ENCODE data around the gene FMO3.

FMO3 gene

DNA sequence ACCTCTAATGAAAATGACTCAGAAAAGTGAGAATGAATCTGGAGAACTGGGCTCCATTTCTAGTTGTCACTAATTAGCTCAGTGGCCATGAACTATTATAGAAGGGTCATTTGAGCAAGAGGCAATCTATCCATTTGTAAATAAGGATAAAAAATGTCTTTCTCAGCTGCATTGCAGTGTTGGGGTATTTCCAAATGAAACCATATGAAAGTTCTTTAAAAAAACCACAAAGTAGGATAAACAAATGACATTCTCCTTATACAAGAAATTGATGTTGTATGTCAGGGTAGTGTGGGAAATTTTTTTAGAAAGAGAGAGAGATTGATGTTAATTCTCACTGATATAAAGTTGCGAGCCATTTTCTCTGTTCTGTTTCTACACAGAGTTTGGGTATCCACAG lies 26.0 kb downstream of the FMO3 start:
- peak in 1 of 2 experiments; percentile 27 for DNase-seq (ENCODE audit: low read depth in 2 of 2)

DNA sequence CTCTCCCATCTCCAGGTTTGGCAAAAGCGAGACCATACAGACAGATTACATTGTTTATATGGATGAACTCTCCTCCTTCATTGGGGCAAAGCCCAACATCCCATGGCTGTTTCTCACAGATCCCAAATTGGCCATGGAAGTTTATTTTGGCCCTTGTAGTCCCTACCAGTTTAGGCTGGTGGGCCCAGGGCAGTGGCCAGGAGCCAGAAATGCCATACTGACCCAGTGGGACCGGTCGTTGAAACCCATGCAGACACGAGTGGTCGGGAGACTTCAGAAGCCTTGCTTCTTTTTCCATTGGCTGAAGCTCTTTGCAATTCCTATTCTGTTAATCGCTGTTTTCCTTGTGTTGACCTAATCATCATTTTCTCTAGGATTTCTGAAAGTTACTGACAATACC lies 26.4 kb downstream of the FMO3 start:
- DNase-seq (ENCODE audit: low read depth in 2 of 2), result no peak

DNA sequence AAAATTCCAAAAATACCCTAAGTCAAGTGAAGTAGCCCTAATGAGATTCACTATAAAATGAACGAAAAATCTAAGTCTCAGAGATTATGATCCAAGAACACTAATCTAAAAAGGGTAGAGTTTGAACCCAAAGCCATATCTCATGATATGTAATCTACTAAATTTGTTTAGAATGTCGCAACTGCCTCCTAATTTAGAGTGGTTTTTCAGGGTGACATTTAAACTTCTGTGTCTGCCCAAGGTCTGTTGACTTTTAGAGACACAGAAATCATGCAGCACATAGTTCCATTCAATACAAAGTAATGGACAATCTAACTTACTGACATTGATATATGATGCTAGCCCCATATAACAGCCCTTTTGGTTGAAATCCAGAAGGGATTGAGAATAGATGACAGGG lies 28.9 kb downstream of the FMO3 start:
- no peak for DNase-seq (ENCODE audit: low read depth in 2 of 2)

DNA sequence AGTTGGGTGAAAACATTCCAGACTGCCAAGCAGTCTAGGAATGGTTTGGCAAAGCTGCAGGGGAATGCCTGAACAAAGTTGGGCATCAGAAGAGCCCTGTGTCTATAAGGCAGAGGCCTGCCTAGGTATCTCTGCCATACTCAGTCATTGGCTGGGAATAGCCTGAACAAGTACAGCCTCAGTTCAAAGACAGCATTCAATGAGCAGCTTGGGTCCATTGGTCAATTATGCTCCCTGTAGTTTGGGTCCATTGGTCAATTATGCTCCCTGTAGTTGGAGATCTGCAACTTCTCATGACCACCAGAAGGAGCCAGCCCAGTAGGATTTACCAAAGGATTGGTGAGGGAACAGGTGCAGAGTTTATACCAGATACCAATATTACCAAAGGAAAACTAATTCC lies 31.6 kb downstream of the FMO3 start:
- DNase-seq (ENCODE audit: low read depth in 2 of 2), result no peak

DNA sequence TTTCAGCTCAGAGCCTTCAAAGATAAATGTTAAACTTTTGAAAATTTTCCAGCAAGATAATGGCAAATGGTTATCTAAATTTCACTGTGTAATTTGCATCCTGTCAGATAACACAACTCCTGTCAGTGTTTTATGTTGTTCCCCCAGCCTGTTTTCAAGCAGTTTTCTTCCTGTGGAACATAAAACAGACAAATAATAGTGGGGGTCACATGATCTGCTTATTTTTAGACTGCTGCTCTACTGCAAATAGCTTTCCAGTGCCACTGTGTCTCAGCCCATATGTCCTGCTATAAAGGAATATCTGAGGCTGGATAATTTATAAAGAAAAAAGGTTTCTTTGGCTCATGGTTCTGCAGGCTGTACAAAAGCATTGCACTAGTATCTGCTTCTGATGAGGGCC lies 32.2 kb downstream of the FMO3 start:
- no peak for DNase-seq (ENCODE audit: low read depth in 2 of 2)

DNA sequence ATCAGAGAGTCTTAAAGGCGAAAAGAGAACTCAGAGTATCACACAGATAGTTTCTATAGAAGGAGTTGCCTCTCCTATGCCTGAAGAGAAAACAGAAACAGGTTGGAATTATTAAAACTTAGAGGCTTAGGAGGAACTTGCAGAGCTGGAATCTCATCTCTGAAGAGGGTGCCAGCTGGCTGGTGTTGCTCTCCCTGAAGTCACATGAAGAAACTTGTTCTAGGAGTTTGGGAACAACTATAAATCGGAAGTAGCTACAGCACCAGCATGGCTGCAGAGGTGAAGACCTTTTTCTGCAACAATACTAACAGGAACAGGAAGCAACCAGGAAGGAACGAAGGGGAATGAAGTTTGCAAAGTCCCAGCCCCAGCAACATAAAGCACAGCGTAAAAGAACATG lies 35.8 kb downstream of the FMO3 start:
- DNase-seq (ENCODE audit: low read depth in 2 of 2), result no peak

DNA sequence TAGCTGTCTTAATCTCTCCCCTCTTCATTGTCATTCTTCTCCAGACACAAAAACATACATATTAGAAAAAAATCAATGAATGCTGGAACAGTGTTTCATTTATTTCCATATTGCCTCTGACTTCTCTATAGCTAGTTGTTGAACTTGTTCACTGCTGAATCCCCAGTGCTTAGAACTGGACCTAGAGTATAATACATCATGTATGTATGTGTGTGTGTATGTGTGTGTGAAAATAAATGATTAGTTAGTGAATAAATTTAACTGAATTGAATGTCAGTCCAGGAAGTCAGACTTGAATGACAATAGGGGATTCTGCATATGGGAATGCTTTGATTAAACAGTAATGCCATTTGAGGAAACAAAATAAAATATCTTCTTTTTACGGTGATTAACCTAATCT lies 36.4 kb downstream of the FMO3 start:
- DNase-seq (ENCODE audit: low read depth in 2 of 2), result no peak

DNA sequence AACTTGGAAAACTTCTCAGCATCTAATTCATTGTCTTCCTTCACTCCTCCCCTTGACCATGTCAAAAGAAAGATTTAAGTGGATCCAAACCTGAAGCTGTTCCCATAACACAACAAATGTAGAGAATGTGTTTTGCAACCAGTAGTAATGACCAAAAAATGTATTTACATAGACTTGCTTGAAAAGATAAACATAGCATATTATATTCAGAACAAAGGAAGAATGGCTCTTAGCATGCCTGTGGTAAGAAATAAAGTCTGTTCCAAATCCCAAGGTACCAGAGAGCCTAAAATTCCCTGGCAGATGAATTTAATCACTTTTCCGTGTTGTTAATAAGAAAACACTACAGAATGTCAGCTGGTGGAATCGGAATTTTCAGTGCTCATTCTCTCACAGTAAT lies 36.8 kb downstream of the FMO3 start:
- DNase-seq (ENCODE audit: low read depth in 2 of 2), result peak; percentile 84 to 85

DNA sequence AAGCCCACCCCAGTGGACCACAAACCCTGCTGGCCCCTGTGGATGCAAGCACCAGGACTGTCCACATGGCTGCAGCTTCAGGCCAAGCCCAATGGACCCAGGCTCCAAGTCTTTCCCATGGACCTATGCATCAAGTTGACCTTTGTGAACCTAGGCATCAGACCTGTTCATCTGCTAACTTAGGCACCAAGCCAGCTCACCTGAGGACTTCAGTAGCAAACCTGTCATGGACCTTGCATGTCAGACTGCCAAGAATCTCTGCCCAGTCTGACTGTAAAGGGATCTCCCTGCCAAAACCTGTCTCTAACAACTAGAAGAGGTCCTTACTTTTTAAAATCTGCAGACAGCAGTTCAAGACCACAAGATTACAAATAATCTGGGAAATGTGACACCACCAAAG lies 37.8 kb downstream of the FMO3 start:
- DNase-seq (ENCODE audit: low read depth in 2 of 2), result no peak

DNA sequence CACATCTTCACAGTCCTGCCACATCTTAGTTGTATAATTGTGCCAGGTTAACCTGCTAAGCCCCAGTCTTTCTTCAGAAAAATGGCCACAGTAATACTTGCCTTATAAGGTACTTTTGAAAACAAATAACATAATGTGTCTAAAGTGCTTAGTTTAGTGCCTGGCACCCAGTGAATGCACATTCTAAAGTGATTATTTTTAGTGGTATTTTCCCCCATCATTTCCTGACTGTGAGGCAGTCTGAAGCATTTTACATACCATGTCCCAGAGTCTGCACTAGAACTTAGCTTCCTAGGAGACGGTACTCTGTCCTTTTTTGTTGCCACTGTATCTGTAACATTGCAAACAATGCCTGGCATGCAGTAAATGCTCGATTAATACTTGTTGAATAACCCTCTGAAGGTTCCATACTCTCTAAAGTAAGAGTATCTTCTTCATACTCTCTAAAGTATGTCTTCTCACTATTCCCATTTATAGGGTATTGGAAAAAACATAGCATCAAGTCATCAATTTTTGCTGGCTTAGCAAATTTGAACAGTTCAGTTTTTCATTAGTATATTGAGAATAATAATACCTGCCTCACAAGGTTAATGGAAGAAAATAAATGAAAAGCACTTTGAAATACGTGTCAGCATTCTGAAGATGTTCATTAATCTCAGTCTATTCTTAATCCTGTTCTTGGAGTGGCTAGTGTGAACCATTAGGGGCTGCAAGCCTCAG lies 43.7 kb downstream of the FMO3 start:
- no peak for DNase-seq (ENCODE audit: low read depth in 2 of 2)

DNA sequence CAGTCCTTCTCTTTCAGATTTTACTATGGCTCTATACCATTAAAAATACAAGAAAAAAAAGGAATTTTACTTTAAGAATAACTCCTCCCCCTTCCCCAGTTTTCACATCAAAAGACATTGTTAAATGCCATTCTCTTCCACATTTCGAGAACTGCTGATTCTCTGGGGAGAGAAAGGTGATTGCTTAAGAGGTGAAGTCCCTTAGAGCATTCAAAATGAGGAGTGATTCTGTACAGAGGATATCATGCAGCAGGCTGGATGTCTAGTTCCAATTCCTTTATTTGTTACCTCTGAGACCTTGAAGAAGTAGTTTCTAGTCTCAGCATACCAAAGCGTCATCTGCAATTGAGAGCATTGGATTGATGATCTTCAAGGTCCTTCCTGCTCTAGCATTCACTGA lies 46.9 kb downstream of the FMO3 start:
- no peak for DNase-seq (ENCODE audit: low read depth in 2 of 2)

DNA sequence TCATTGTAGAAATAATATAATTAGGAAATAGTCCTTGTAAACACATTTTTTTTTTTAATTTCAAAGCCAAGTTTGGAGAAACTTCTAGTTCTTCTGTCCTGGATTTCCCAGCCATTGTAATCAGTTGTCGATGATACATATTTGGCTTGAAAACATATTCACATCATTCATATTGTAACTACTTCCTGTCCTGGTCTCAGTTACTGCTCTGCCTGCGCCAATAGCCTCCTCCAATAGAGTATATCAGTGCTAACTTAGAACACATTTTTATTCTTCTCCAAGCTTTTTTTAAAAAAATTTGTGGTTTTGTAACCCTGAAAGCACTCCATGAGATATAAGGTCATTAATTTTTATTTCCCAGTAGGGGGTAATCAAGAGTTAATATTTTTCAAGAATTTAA lies 48.3 kb downstream of the FMO3 start:
- DNase-seq (ENCODE audit: low read depth in 2 of 2), result no peak

DNA sequence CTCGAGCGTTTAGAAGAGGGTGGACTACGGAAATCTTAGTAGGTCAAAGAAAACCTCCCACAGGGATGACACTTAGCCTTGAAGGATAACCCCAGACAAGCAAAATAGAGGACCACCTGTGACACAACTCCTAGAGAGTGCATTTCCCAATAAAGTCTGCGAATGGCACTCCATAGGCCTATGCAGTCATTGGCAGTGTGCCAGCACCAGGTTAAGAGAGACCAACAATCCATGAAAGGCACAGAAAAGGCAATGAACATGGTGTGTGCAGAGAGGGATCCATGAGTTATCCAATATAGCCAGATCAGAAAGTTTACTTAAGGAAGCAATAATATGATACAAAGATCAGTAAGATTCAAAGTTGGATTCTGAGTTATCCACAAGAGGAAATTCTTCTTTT lies 49.2 kb downstream of the FMO3 start:
- no peak for DNase-seq (ENCODE audit: low read depth in 2 of 2)

DNA sequence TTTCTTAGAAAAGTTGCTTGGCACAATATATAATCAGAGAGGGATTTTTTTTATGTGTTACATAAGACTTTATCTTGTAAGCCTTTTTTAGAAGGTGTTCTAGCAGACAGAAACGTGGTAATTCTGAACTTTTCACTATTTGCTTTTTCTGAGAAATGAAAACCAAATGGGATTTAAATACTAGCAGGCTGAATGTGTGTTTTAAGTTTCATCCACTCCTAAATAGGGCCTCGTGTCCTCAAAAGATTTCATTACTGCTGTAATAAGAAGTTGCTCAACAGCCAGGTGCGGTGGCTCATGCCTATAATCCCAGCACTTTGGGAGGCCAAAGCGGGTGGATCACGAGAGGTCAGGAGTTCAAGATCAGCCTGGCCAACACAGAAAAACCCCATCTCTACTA lies 49.7 kb downstream of the FMO3 start:
- DNase-seq (ENCODE audit: low read depth in 2 of 2), result no peak

DNA sequence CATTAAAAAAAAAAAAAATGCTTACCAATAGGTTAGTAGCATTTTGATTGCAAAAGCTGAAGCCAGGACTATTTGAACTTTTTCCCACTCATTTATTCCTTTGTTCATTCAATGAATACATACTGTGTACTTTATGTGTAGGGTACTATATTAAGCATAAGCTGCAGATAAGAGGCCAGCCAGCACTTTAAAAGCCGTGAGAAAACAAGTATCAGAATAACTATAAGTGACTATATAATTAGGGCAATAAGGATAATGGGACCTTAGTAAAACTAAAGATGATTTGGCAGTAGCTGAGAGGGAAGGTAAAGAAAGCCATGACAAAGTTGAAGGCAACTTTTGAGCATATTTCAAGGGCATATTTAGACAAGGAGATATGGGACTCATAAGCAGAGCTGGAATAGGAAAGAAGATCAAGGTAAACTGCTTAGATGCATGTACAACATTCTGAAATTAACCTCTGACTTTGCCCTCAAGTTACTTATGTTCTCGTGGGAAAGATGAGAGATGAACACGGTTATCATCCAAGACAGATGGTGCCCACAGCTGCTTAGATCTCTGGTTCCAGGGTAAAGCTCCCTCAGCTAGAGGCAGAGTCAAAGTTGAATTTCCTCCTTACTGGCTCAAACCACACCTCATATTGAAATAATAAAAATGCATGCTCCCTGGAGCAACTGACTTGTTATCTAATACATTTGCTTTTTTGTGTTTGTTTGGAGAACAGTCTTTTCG lies 50.4 kb downstream of the FMO3 start:
- DNase-seq (ENCODE audit: low read depth in 2 of 2), result no peak

DNA sequence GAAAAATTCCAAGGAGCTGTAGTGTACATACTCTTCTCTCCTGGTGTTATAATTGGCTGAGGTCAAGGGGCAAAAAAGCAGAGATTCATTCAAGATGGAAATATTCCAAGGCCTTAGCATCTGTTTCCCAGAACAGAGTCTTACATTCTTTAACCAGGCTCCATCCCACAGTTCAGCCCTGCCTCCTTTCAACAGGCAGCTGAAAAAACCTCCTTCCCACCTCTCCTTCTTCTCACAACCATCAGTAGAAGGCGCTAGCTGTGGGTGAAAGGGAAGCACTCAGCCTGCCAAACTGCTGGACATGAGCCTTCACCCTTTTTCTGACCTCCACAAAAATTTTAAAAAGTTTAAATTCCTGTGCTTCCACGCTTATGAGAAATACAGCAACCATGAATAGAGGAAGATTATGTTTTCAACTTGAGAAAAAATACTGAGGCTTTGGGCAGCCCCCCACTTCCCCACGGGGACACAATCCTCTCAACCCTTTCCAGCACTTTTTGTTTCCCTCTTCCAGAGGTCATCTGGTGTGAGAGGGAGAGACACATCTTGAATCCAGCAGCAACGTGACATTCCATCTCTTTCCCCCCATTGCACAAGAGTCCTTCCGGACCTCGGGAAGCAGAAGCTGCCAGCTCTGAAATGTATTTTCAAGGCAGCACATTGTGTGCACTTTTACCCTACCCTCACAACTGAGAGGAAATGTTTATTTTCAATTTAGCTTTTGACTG lies 51.1 kb downstream of the FMO3 start:
- peak; percentile 99 for DNase-seq (ENCODE audit: low read depth in 2 of 2)

DNA sequence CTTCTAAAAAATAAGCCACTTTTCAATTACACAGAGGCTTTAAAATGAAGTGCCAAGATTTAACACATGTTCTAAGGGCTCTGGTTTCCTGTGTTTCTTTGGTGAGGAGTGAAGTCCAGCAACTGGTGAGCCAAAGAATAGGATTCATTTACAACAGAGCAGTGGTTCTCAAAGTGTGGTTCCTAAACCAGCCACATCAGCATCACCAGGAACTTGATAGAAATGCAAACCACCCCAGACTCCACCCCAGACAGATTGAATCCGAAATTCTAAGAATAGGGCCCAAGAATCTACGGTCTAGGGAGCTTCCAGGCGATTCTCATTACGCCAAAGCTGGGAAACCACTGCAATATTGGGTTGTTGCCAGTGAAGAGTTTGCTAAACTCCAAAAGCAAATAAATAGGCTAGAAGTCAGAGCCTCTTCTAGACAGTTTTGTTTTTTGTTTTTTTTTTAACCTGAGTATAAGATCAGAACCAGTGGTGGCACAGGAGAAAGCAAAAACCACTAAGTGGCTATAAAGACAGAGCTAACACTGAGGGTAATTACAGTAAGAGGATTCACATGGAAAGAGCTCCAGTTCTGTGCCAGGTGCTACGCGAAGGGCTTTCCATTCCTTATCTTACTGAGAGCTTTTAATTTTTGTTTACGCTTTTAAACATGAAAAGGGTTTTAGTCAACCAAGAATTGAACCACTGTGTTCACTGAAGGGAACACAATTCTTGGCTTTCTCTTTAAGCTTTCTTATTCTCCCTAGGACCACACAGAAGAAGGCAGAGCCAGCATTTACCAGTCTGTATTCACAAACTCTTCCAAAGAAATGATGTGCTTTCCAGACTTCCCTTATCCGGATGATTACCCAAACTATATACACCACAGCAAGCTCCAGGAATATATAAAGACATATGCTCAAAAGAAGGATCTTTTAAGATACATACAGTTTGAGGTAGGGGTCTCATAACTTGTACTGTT lies 52.0 kb downstream of the FMO3 start:
- peak; percentile 77 to 79 for DNase-seq (ENCODE audit: low read depth in 2 of 2)

DNA sequence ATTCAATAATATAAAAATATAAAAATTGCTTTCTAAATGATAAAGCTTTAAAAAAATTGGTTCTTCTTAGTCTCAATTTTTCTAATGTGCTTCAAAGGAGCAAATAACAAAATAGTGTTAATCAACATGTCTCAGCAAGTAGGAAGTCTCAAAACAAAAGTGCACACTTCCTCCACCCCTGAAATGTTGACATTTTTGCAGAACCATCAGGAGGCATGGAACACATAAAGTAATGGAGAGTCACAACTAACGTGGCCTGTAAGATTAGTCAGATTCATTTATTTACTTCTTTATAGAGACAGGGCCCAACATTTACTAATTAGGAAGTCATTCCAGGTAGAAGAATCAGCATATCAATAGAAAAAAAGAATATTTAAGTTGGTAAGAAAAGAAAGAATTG lies 59.5 kb downstream of the FMO3 start:
- DNase-seq (ENCODE audit: low read depth in 2 of 2), result no peak

DNA sequence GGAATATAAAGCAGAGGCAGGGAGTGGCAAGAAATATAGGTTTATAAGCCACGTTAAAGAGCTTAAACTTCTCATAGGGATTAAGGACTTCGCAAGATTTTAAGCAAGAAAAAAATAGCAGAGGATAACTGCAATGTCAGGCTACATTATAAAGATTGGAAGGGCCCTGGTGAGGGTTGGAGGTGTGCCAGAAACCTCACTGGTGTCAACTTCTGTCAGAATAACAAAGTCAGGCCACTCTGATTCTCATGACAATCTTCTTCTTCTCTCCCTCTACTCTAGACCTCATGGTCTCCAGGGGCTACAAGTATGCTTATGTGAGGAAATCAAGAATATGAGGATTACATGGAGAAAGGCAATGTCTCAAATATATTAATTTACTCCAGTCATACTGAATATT lies 61.8 kb downstream of the FMO3 start:
- no peak for DNase-seq (ENCODE audit: low read depth in 2 of 2)

DNA sequence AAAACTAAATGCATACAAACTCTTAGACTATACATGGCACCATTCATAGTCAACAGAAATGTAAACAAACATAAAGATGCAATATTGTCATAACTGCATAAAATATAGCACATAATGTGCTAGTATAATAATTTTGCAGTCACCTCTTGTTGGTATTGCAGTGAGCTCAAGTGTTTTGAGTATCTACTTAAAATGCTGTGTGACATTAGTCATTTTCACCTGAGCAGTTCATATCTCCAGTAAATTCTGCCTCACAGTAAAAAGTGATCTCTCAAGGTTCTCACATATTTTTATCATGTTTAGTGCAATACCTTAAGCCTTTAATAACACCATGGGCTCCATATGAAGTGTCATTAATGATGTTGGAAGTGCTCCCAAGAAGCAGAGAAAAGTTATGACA lies 64.8 kb downstream of the FMO3 start:
- DNase-seq (ENCODE audit: low read depth in 2 of 2), result no peak

DNA sequence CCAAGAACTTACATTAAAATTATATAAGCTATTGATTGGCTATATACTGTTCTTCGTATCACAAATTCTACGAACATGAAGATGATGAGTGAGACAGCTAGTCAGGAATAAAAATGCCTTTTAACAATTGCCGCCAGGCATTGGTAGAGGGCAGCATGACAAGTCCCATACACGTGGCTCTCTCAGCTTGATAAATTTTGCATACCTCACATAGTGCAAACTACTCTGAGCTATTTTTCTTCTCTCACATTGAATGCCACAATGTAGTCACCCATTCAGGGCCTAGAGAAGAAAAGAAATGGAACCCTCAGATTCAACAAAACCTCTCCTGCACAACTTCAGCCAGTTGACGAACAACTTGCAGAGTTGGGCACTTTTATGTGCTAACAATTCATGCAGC lies 67.4 kb downstream of the FMO3 start:
- no peak for DNase-seq (ENCODE audit: low read depth in 2 of 2)

DNA sequence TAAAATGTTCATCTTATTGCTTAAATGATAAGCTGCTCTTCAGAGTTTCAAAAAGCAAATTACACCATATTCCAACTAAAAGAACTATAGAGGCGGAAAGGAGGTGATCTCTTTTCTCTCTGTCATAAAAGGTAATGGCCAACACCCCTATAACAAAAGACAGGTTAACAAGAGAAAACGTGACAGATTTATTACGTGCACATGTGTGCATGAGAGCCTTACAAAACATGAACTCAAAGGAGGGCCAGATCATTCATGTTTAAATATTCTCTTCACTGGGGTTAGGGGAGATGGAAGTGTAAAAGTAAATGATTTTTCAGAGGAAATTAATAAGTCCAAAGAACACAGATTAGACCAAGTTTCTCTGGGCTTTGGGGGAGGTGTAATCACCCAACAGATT lies 67.8 kb downstream of the FMO3 start:
- no peak for DNase-seq (ENCODE audit: low read depth in 2 of 2)

Data from fibroblast of skin of left biceps (primary cell).